K562 (cell line): Measurements from ENCODE around the gene CLCN1. TPM values are rescaled to one million over a fixed set of nuclear protein-coding genes. Genes with fewer than 3 reads are reported as not detected.

Source experiments
- ATAC-seq: fragments of 200-7000 bp; cut with Tn5 transposase; 3 replicates; pipeline ENCODE4 v1.9.1; 2020; ENCODE audit warnings: moderate library complexity
- BruUV-seq: library from RNA; stranded (reverse); fragments of 400-500 nt; replicated peaks from 2 replicates; lab custom pipeline; 2021; lab: Mats Ljungman, UMichigan
- CTCF ChIA-PET: fragments of 300-600 bp; formaldehyde crosslinking; extraction: SDS; loops from one replicate; lab custom pipeline; 2021; ENCODE audit warnings: low intra/inter-chr PET ratio; lab: Yijun Ruan, JAX
- POLR2A ChIA-PET: fragments of 300-600, 350-650 bp; sonication (Branson Sonifier 250); formaldehyde crosslinking; extraction: SDS; loops from one replicate; lab custom pipeline; 2021; ENCODE audit warnings: antibody characterized with exemption, inconsistent platforms; lab: Yijun Ruan, JAX
- DNase-seq, 4 experiments: peaks; one replicate each; pipeline versions ENCODE4 v3.0.0 to v3.0.0-alpha.2; 2011 to 2018; ENCODE audit warnings: low spot score in 3 of 4, mixed read lengths in 3 of 4; ENCODE audit errors: extremely low read depth in 1 of 4
- FAIRE-seq: peaks from 2 replicates; lab custom pipeline; 2011; peaks lifted over from hg19 to GRCh38; lab: Jason Lieb, UNC
- H2AFZ ChIP-seq: 2 replicates; pipeline ENCODE4 v1.6.0; 2011; ENCODE audit warnings: low read depth, low read length, control low read depth, inconsistent platforms
- H3K27ac ChIP-seq: fragments of 200-600 bp; 3 replicates; pipeline ENCODE4 v1.8.0; 2011; ENCODE audit warnings: low read depth, mild to moderate bottlenecking, control low read depth, inconsistent platforms, low read length, moderate library complexity, mixed read lengths; ENCODE audit errors: extremely low read depth
- H3K27me3 ChIP-seq, 2 experiments: fragments of 300-600 bp in 1 of 2; 2 replicates in 1 of 2; 3 replicates in 1 of 2; pipeline versions ENCODE4 v1.6.0 to v1.8.0; 2011; ENCODE audit warnings: inconsistent platforms in 2 of 2, low read length in 2 of 2, mild to moderate bottlenecking in 1 of 2, mixed read lengths in 1 of 2, moderate library complexity in 1 of 2; ENCODE audit not compliant: control insufficient read depth in 2 of 2, insufficient read depth in 2 of 2
- H3K36me3 ChIP-seq: fragments of 300-600 bp; 3 replicates; pipeline ENCODE4 v1.8.0; 2011; ENCODE audit warnings: mild to moderate bottlenecking, low read length, inconsistent platforms; ENCODE audit not compliant: control insufficient read depth, insufficient read depth
- H3K4me1 ChIP-seq, 2 experiments: fragments of 200-600 bp in 1 of 2; replicated peaks in 1 of 2; 2 replicates in 1 of 2; 3 replicates in 1 of 2; pipeline versions ENCODE4 v1.5.1 to v1.8.0; 2011; ENCODE audit warnings: inconsistent platforms in 2 of 2, low read length in 2 of 2, mild to moderate bottlenecking in 1 of 2, mixed read lengths in 1 of 2, moderate library complexity in 1 of 2; ENCODE audit not compliant: control insufficient read depth in 2 of 2, insufficient read depth in 2 of 2
- H3K4me2 ChIP-seq: 2 replicates; pipeline ENCODE4 v1.6.1; 2011; ENCODE audit warnings: low read length, control low read depth, inconsistent platforms, mixed read lengths; ENCODE audit not compliant: insufficient read depth
- H3K4me3 ChIP-seq: fragments of 200-600 bp; sonication (generic), shearing (Covaris generic); 2 replicates; pipeline ENCODE4 v1.5.1; 2016; ENCODE audit warnings: control low read depth, inconsistent platforms
- H3K79me2 ChIP-seq: fragments of 200-600 bp; 3 replicates; pipeline ENCODE4 v1.8.0; 2011; ENCODE audit warnings: low read length, inconsistent platforms; ENCODE audit not compliant: control insufficient read depth, insufficient read depth
- H3K9ac ChIP-seq, 2 experiments: 2 replicates each; pipeline versions ENCODE4 v1.6.0 to v1.6.1; 2011; ENCODE audit warnings: low read depth in 2 of 2, low read length in 2 of 2, control low read depth in 1 of 2, inconsistent platforms in 1 of 2, mild to moderate bottlenecking in 1 of 2, mixed read lengths in 1 of 2; ENCODE audit not compliant: insufficient read depth in 1 of 2
- H3K9me1 ChIP-seq: one replicate; pipeline ENCODE4 v1.6.0; 2011; ENCODE audit warnings: inconsistent platforms, mild to moderate bottlenecking, low read length, moderate library complexity; ENCODE audit not compliant: control insufficient read depth, insufficient read depth
- H3K9me3 ChIP-seq: replicated peaks from 2 replicates; pipeline ENCODE4 v1.5.1; 2011; ENCODE audit warnings: low read depth, low read length, inconsistent platforms; ENCODE audit not compliant: control insufficient read depth, insufficient read depth
- H4K20me1 ChIP-seq: replicated peaks from 2 replicates; pipeline ENCODE4 v1.6.1; 2011; ENCODE audit warnings: low read length, inconsistent platforms, mixed read lengths; ENCODE audit not compliant: control insufficient read depth, insufficient read depth
- NCOA4 ChIP-seq: fragments of 450-650 bp; IDR thresholded peaks from 2 replicates; pipeline ENCODE4 v1.6.1; 2018; ENCODE audit warnings: mild to moderate bottlenecking; ENCODE audit not compliant: partially characterized antibody
- NCOA6 ChIP-seq: fragments of 450-650 bp; IDR thresholded peaks from 2 replicates; pipeline ENCODE4 v1.6.1; 2017; ENCODE audit warnings: mild to moderate bottlenecking
- PCBP1 ChIP-seq: fragments of 200-400 bp; formaldehyde crosslinking; IDR thresholded peaks from 2 replicates; pipeline ENCODE4 v1.6.1; 2018; ENCODE audit warnings: mild to moderate bottlenecking, low read depth, low read length; ENCODE audit not compliant: poor library complexity, severe bottlenecking
- SRSF9 ChIP-seq: fragments of 200-400 bp; formaldehyde crosslinking; IDR thresholded peaks from 2 replicates; pipeline ENCODE4 v1.6.1; 2017; ENCODE audit warnings: low read depth, low read length, borderline replicate concordance
- TSC22D4 ChIP-seq: fragments of 450-650 bp; IDR thresholded peaks from 2 replicates; pipeline ENCODE4 v1.6.1; 2016; ENCODE audit warnings: missing genetic modification characterization, missing biosample characterization, control low read depth
- U2AF1 ChIP-seq: fragments of 200-400 bp; formaldehyde crosslinking; optimal IDR thresholded peaks from 2 replicates; pipeline ENCODE3; 2017; ENCODE audit warnings: mild to moderate bottlenecking, low read depth, low read length, moderate library complexity
- ZKSCAN3 ChIP-seq: fragments of 250-450 bp; sonication (Bioruptor Pico); IDR thresholded peaks from 2 replicates; pipeline ENCODE4 v1.4.0; 2020
- ZKSCAN8 ChIP-seq: fragments of 200-800 bp; sonication (Bioruptor generic); IDR thresholded peaks from 2 replicates; pipeline ENCODE4 v1.6.1; 2016; ENCODE audit warnings: missing genetic modification characterization, missing compliant biosample characterization
- ZNF3 ChIP-seq: fragments of 250-450 bp; sonication (Bioruptor Pico); IDR thresholded peaks from 2 replicates; pipeline ENCODE4 v1.5.0; 2021; ENCODE audit warnings: mild to moderate bottlenecking, moderate library complexity
- ZNF561 ChIP-seq: fragments of 450-650 bp; formaldehyde crosslinking; conservative IDR thresholded peaks from 2 replicates; pipeline ENCODE4 v1.4.0; 2020; ENCODE audit warnings: mild to moderate bottlenecking, moderate library complexity
- ZNF79 ChIP-seq: fragments of 250-450 bp; sonication (Bioruptor Pico); IDR thresholded peaks from 2 replicates; pipeline ENCODE4 v1.4.0; 2020; ENCODE audit warnings: low read depth, mild to moderate bottlenecking, moderate library complexity
- WGBS: fragments of 100-300 bp; shearing (Covaris generic); methylation state at CpG from one replicate; pipeline ENCODE4 v1.1.6; 2016; ENCODE audit warnings: low coverage, mixed read lengths; ENCODE audit not compliant: insufficient coverage; ENCODE audit errors: missing lambda C conversion rate; 5-methylcytosine and 5-hydroxymethylcytosine counted together
- in situ Hi-C: fragments of 300-500 bp; cut with MboI; formaldehyde crosslinking; loops from 4 replicates; pipeline ENCODE4 v1.15.0; 2018; ENCODE audit warnings: inconsistent platforms, mixed read lengths
- intact Hi-C: fragments of 100-400 bp; cut with micrococcal nuclease; formaldehyde crosslinking; loops from 2 replicates; pipeline ENCODE4 v1.14.2; 2022
- polyA plus RNA-seq, 8 experiments: library from polyadenylated mRNA; depleted of rRNA in 4 of 8; stranded (reverse) in 5 of 8; unstranded in 3 of 8; fragments of >200 nt; fragmentation: Nextera tagmentation in 2 of 8; fragmentation: Illumina TruSeq in 1 of 8; extraction: Ambion mirVana in 2 of 8; extraction: Trizol in 1 of 8; gene quantifications; 2 replicates each; pipeline versions ENCODE4 v1.2.1 to v1.2.3, GENCODE V29; 2011 to 2014; ENCODE audit warnings: inconsistent platforms in 1 of 8, missing spikeins in 1 of 8
- total RNA-seq, 7 experiments: library from RNA; depleted of rRNA in 6 of 7; stranded (reverse); fragments of >200 nt in 6 of 7; fragmentation: Illumina TruSeq in 2 of 7; extraction: Trizol in 2 of 7; gene quantifications; 2 replicates each; pipeline versions ENCODE4 v1.2.1 to v1.2.3, GENCODE V29; 2011 to 2021; ENCODE audit warnings: low replicate concordance in 1 of 7
- TF ChIP-seq, protein P1 (sequence below), 2 experiments: fragments of 450-650 bp in 1 of 2; IDR thresholded peaks; 2 replicates each; pipeline ENCODE4 v1.6.1; 2011 to 2017; ENCODE audit warnings: low read depth in 2 of 2, antibody characterized with exemption in 1 of 2, borderline replicate concordance in 1 of 2, low read length in 1 of 2, mild to moderate bottlenecking in 1 of 2, mixed read lengths in 1 of 2; ENCODE audit not compliant: control insufficient read depth in 1 of 2
- TF ChIP-seq, protein P2 (sequence below): fragments of 450-650 bp; formaldehyde crosslinking; IDR thresholded peaks from 2 replicates; pipeline ENCODE4 v1.4.0; 2020; ENCODE audit warnings: mild to moderate bottlenecking, moderate library complexity
- TF ChIP-seq, protein P3 (sequence below): fragments of 250-450 bp; sonication (Bioruptor Pico); IDR thresholded peaks from 2 replicates; pipeline ENCODE4 v1.9.0; 2021; ENCODE audit warnings: mild to moderate bottlenecking, inconsistent platforms

CLCN1 gene
- total and polyA plus RNA-seq, 9 of the 15 experiments (the other 6 are each of a cell fraction or from before 2014, with no cell fraction given): 0.01 to 0.11 (median 0.04) TPM; not detected in 4

DNA sequence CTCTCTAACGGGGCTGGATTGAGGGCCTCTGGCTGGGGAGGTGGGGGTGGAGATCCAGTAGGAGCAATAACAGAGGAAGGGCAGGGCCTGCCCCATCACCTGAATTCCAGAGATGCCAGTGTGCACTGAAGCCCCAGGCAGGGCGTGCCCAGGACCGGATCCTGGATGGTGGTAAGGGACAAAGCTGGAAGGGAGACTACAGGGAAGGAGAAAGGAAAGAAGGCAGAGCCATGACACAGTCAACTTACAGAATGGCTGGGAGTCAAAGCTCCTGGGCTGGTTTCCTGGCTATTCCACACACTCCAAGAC lies 30.5 kb upstream of the CLCN1 start:
- H3K9me1 ChIP-seq: peaks cover 1% of the 10 kb centered on the region
- TF ChIP-seq NCOA4 (no peak), ZKSCAN3 (no peak), U2AF1 (no peak), ZKSCAN8 (CRISPR knock-in tag) (no peak), TSC22D4 (tag) (no peak), SRSF9 (no peak), ZNF79 (CRISPR knock-in tag) (no peak), ZNF561 (CRISPR knock-in tag) (no peak), ZNF3 (CRISPR knock-in tag) (no peak), PCBP1 (no peak), NCOA6 (no peak)
- TF ChIP-seq, protein P1, sequence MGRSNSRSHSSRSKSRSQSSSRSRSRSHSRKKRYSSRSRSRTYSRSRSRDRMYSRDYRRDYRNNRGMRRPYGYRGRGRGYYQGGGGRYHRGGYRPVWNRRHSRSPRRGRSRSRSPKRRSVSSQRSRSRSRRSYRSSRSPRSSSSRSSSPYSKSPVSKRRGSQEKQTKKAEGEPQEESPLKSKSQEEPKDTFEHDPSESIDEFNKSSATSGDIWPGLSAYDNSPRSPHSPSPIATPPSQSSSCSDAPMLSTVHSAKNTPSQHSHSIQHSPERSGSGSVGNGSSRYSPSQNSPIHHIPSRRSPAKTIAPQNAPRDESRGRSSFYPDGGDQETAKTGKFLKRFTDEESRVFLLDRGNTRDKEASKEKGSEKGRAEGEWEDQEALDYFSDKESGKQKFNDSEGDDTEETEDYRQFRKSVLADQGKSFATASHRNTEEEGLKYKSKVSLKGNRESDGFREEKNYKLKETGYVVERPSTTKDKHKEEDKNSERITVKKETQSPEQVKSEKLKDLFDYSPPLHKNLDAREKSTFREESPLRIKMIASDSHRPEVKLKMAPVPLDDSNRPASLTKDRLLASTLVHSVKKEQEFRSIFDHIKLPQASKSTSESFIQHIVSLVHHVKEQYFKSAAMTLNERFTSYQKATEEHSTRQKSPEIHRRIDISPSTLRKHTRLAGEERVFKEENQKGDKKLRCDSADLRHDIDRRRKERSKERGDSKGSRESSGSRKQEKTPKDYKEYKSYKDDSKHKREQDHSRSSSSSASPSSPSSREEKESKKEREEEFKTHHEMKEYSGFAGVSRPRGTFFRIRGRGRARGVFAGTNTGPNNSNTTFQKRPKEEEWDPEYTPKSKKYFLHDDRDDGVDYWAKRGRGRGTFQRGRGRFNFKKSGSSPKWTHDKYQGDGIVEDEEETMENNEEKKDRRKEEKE (IDR thresholded peaks at IDR 0.05; ENCODE audit: borderline replicate concordance in 1 of 2, control insufficient read depth in 1 of 2, low read depth in 2 of 2, low read length in 1 of 2): no peak
- TF ChIP-seq, protein P2, sequence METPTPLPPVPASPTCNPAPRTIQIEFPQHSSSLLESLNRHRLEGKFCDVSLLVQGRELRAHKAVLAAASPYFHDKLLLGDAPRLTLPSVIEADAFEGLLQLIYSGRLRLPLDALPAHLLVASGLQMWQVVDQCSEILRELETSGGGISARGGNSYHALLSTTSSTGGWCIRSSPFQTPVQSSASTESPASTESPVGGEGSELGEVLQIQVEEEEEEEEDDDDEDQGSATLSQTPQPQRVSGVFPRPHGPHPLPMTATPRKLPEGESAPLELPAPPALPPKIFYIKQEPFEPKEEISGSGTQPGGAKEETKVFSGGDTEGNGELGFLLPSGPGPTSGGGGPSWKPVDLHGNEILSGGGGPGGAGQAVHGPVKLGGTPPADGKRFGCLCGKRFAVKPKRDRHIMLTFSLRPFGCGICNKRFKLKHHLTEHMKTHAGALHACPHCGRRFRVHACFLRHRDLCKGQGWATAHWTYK (CRISPR knock-in tag): no peak
- TF ChIP-seq, protein P3, sequence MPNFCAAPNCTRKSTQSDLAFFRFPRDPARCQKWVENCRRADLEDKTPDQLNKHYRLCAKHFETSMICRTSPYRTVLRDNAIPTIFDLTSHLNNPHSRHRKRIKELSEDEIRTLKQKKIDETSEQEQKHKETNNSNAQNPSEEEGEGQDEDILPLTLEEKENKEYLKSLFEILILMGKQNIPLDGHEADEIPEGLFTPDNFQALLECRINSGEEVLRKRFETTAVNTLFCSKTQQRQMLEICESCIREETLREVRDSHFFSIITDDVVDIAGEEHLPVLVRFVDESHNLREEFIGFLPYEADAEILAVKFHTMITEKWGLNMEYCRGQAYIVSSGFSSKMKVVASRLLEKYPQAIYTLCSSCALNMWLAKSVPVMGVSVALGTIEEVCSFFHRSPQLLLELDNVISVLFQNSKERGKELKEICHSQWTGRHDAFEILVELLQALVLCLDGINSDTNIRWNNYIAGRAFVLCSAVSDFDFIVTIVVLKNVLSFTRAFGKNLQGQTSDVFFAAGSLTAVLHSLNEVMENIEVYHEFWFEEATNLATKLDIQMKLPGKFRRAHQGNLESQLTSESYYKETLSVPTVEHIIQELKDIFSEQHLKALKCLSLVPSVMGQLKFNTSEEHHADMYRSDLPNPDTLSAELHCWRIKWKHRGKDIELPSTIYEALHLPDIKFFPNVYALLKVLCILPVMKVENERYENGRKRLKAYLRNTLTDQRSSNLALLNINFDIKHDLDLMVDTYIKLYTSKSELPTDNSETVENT: no peak
- DNase-seq: peak in 1 of 4 experiments; percentile 14
- H4K20me1 ChIP-seq: no peaks in the 10 kb centered on the region; the same call in 1 of the 2 replicates
- no TSS peak for BruUV-seq
- no peak overlapping the region for H3K27ac ChIP-seq
- H3K9ac ChIP-seq: peak overlapping the region in 1 of 2 experiments; percentile 18; a peak in 1 of 4 replicates
- H3K27me3 ChIP-seq: no peaks in the 10 kb centered on the region
- peaks cover 22% of the 10 kb centered on the region for H3K79me2 ChIP-seq
- H3K4me3 ChIP-seq: no peak overlapping the region
- no peak for ATAC-seq
- 81% methylated on average over 3 of the region's 3 CpGs for WGBS
- ChIA-PET CTCF (no interaction called here), POLR2A (interaction anchor here (0.6 kb wide), 1 partner anchor 141 kb away, joined by 3 read pairs; no protein-coding TSS in a partner anchor)
- peaks cover 25% of the 10 kb centered on the region in 2 experiments; a peak in 4 of 5 replicates for H3K4me1 ChIP-seq
- in situ Hi-C loops (no loop called here), intact Hi-C loops (no loop called here)
- peaks cover 11% of the 10 kb centered on the region; the same call in 1 of the 3 replicates for H3K36me3 ChIP-seq
- H3K4me2 ChIP-seq: peak overlapping the region; percentile 47
- no peak for FAIRE-seq
- H2AFZ ChIP-seq: peak overlapping the region; percentile 82; the same call in 1 of the 2 replicates
- H3K9me3 ChIP-seq: peaks cover 7% of the 10 kb centered on the region
